NCI-H2196 treated with DMSO at 0.1 percent for 48 hours (cell line): ENCODE data around the gene CHGA.

ENCODE experiments used
- DNase-seq: peaks from one replicate; lab custom pipeline; 2025; ENCODE audit not compliant: unreplicated experiment; lab: John Stamatoyannopoulos, UW

The CHGA gene

GRCh38 chr14:92902726-92903125 lies 20.2 kb upstream of the CHGA start:
- no peak for DNase-seq

GRCh38 chr14:92903359-92903758 lies 19.6 kb upstream of the CHGA start:
- DNase-seq: no peak

- no peak for DNase-seq
Measured at GRCh38 chr14:92905667-92906066, 17.3 kb upstream of the CHGA start.

- no peak for DNase-seq
Measured at GRCh38 chr14:92906420-92906819, 16.5 kb upstream of the CHGA start.

DNA sequence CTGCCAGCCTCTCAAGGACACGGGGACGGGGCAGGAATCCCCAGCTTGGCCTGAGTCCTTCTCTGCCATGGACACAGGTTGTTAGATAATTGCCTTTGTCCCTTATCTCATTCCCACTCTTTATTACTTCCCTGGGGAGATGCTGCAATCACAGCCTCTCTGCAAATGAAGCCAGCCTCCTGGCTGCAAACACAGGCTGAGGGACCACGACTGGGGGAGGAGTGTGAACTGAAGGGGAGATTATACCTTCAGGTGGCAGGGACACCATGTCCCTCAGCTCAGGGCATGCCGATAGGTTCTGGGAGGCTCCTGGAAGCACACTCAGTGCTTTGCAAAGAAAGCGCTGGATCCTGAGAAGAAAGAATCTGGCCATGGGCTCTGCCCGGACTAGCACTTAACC lies 16.1 kb upstream of the CHGA start:
- no peak for DNase-seq

- no peak for DNase-seq
Measured at GRCh38 chr14:92907316-92907911, 15.5 kb upstream of the CHGA start.

DNA sequence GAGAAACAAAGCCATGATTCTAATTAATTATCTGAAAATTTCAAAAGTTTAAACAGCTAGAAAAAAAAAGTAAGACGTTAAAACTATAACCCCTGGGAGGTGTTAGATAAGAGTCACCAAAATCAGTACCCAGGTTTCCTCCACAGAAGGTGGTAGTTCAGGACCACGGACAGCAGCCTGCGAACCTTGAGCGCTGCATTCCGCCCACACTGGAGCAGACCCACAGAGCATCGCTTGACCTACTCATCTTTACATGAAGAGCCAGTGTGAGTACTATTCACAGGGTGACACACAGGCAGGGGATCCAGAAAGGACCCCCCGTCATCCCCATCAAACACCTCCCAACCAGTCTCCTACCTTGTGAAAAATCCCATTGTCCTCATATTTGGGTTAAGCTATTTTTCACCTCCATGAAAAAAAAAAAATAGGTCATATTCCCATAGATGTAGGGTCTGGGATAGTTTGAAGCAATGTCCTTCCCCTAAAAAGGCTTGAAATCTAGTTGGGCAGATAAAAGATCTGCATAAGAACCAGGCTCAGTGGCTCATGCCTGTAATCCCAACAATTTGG lies 8.8 kb upstream of the CHGA start:
- DNase-seq: no peak

DNA sequence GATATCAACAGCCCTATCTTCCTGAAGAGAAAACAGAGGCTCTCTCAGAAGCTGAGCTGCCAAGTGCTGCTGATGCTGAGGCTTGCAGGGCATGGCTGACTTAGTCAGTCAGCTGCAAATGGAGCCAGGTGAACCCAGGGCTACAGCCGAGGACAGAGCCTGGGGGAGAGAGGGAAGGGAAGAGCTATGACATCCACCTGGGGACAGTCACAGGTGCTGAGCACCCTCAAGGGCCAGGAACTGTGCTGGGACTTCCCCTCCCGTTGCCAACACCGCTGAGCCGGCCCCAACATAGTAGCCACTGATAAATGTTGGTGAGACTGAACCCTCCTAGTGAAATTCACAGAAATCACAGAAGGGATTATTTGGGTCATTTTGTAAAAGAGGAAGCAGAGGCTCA lies 6.7 kb upstream of the CHGA start:
- DNase-seq: no peak

DNA sequence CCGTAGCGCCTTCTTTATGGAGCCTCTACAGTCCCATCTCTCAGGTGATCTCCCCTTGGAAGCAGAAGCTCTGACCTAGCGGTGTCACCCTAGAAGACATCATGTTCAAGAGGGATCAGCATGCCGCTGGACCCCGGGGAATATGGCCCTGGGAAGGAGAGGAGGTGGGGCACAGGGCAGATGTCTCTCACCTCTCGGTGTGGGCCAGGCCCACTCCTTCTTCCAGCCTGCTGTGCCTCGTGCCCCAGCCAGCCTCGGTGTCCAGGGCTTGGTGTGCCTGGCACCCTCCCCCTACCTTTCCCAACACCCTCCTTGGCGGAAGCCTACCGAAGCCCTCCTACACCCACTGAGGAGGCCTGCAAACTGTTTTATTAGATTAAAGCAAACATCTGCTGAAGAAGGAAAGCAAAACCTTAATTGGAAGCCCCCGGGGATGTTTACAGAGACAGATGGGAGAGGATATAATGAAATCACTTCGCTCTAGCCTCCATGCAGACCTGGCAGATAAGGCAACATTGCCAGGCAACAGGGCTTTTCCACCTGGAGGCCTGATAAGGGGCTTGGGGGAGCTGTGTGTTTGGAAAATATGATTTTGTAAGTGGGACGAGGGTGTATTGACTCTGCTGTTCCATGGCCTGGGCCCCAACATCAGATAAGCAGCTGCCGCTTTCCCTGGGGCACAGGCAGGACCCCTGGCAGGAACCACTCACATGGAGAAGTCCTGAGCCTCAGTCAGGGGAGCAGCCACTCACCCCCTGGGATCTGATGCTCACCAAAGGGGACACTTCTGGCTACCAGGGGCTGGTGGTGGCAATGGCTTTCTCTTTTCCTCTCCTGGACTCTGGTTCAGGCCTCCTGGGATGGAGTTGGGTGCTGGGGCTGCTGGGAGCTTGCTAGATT lies 5.7 kb upstream of the CHGA start:
- DNase-seq: no peak

DNA sequence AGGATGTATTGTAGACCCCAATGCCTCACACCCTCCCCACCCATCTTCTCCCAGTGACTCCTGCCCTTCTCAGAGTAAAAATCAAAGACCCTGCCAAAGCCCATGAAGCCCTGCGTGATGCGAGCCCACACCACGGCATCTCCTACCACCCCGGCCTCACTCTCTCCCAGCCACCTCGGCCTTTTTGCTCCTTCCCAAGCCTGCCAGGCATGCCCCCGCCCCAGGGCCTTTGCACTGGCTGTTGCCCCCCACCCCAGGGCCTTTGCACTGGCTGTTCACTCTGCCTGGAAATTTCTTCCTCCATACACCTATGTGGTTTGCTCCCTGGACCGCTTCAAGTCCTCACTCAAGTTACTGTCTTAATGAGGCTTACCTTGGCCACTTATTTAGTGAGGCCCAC lies 5.0 kb upstream of the CHGA start:
- DNase-seq: no peak

GRCh38 chr14:92920001-92920400 lies 2.9 kb upstream of the CHGA start:
- no peak for DNase-seq

DNA sequence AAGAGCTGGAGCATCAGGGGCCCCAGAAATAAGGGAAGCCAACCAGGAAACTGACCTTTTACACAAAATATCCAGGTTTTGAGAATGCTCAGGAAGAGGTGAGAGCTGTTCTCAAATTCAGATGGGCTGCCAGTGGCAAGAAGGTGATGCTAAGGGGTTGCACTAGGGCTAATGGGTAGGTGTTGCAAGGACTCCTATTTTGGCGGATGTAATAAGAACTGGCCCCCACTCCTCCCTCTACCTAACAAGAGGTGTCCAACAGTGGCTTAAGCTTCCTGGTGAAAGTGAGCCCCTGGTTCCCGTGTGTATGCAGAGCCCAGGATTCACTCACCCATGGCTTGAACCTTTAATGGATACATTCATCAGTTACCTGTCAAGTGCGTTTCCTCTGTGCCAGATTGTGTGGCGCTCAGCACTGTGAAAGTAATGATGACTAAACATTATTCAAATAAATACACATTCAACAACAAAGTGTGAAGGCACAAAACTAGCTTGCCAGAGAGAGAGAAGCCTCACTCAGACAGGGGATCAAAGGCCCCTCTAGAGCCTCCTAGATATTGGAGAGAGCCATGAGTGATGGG lies 705 bp upstream of the CHGA start:
- DNase-seq: no peak

GRCh38 chr14:92923744-92924103 lies 774 bp downstream of the CHGA start:
- DNase-seq: no peak

GRCh38 chr14:92924247-92924646 lies 1.3 kb downstream of the CHGA start:
- DNase-seq: no peak

GRCh38 chr14:92925446-92925845 lies 2.5 kb downstream of the CHGA start:
- no peak for DNase-seq

DNA sequence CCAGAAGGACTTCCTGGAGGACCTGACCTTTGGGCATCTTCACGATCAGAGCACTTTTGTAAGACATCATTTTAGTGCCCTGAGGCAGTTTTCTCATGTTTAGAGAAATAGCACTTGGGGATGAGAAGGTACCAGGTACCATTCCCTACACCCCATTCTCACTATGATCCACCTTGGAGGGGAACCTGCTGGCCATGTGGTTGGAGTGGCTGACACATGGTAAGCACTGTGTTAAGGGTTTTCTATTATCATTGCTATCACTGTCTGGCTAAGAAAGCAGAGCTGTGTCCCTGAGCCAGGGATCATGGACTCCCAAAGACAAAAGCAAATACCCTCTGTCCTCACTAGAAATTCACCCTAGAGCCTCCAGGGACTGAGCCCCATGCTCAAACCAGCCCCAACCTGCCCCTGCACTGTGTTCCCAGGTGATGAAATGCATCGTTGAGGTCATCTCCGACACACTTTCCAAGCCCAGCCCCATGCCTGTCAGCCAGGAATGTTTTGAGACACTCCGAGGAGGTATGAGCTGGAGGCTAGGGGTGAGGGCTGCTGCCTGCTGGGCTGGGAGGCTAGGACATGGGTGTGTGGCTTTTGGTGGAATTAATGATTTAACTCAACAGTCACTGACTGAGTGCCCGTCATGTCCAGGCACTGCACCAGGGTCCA lies 3.4 kb downstream of the CHGA start:
- DNase-seq: no peak

- no peak for DNase-seq
Measured at GRCh38 chr14:92926931-92927330, 4.0 kb downstream of the CHGA start.

- no peak for DNase-seq
Measured at GRCh38 chr14:92927349-92928257, 4.7 kb downstream of the CHGA start.

- no peak for DNase-seq
Measured at GRCh38 chr14:92928258-92928629, 5.3 kb downstream of the CHGA start.

DNA sequence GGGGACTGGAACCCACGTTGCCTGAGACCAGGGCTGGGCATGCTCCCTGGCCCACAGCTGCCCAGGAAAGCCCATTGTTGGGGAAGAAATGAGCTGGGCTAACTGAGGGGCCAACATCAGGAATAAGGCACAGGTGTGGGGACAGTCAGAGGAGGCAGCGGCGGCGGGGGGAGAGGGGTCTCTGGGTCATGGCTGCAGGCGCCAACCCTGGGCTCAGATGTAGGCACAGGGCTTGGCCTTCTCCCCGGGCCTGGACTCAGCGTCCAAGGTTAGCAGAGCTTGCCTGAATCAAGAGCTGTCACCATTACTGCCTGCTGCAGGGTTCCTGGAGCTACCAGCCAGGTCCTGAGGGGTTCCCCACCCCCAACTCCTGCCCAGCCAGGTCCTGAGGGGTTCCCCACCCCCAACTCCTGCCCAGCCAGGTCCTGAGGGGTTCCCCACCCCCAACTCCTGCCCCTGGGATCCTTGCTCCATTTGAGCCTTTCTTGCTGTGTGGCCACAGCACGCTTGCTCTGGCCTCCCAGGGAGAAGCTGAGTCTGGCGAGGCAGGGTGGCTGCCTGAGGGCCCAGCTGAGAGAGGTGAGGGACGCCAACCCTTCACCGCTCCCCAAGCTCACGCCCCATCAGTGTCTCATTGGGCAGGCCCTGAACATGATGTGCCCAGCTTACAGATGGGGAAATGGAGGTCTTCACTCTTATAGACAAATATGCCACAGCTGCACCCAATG lies 6.2 kb downstream of the CHGA start:
- DNase-seq: no peak
